Measurements from ENCODE around the gene CDHR3. TPM values are rescaled to one million over a fixed set of nuclear protein-coding genes. Genes with fewer than 3 reads are reported as not detected.

The CDHR3 gene
- polyA plus RNA-seq, 2 of the 4 experiments (the other 2 are of a cell fraction), result 4.0 to 4.5 TPM

GRCh38 chr7:105917659-105918058 lies 45.4 kb upstream of the CDHR3 start (continued):
- TF ChIP-seq ZFP36 (IDR thresholded peaks at IDR 0.05; ENCODE audit: borderline replicate concordance, partially characterized antibody) (no peak), CBX8 (IDR thresholded peaks at IDR 0.05) (no peak), RARB (CRISPR knock-in tag; IDR thresholded peaks at IDR 0.05) (no peak), JUNB (IDR thresholded peaks at IDR 0.05) (no peak)

- ChIA-PET CTCF (no interaction called here), POLR2A (no interaction called here)
- ATAC-seq, result no peak
- H3K4me1 ChIP-seq, result no peaks in the 10 kb centered on the region
- DNase-seq (ENCODE audit: low read depth in 1 of 2, low spot score in 1 of 2), result no peak
- no peak for FAIRE-seq
- 85% methylated on average over 4 of the region's 4 CpGs for WGBS (ENCODE audit: missing lambda C conversion rate)
- no peak overlapping the region for H3K27ac ChIP-seq
- H3K9me3 ChIP-seq, result no peaks in the 10 kb centered on the region
- H3K4me3 ChIP-seq, result no peak overlapping the region
- TF ChIP-seq, protein P1, sequence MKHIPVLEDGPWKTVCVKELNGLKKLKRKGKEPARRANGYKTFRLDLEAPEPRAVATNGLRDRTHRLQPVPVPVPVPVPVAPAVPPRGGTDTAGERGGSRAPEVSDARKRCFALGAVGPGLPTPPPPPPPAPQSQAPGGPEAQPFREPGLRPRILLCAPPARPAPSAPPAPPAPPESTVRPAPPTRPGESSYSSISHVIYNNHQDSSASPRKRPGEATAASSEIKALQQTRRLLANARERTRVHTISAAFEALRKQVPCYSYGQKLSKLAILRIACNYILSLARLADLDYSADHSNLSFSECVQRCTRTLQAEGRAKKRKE (CRISPR knock-in tag; IDR thresholded peaks at IDR 0.05; ENCODE audit: low read depth), result no peak
- TF ChIP-seq GATA3 (IDR thresholded peaks at IDR 0.05; ENCODE audit: borderline replicate concordance), result no peak
- TF ChIP-seq, protein P2, sequence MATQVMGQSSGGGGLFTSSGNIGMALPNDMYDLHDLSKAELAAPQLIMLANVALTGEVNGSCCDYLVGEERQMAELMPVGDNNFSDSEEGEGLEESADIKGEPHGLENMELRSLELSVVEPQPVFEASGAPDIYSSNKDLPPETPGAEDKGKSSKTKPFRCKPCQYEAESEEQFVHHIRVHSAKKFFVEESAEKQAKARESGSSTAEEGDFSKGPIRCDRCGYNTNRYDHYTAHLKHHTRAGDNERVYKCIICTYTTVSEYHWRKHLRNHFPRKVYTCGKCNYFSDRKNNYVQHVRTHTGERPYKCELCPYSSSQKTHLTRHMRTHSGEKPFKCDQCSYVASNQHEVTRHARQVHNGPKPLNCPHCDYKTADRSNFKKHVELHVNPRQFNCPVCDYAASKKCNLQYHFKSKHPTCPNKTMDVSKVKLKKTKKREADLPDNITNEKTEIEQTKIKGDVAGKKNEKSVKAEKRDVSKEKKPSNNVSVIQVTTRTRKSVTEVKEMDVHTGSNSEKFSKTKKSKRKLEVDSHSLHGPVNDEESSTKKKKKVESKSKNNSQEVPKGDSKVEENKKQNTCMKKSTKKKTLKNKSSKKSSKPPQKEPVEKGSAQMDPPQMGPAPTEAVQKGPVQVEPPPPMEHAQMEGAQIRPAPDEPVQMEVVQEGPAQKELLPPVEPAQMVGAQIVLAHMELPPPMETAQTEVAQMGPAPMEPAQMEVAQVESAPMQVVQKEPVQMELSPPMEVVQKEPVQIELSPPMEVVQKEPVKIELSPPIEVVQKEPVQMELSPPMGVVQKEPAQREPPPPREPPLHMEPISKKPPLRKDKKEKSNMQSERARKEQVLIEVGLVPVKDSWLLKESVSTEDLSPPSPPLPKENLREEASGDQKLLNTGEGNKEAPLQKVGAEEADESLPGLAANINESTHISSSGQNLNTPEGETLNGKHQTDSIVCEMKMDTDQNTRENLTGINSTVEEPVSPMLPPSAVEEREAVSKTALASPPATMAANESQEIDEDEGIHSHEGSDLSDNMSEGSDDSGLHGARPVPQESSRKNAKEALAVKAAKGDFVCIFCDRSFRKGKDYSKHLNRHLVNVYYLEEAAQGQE (IDR thresholded peaks at IDR 0.05), result no peak
- no peak for TF ChIP-seq JUNB (IDR thresholded peaks at IDR 0.05)
- TF ChIP-seq, protein P3, sequence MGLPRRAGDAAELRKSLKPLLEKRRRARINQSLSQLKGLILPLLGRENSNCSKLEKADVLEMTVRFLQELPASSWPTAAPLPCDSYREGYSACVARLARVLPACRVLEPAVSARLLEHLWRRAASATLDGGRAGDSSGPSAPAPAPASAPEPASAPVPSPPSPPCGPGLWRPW (IDR thresholded peaks at IDR 0.05), result no peak
- no peak for TF ChIP-seq RNF2 (IDR thresholded peaks at IDR 0.05; ENCODE audit: borderline replicate concordance, low read depth)
- no peak for TF ChIP-seq NR3C1 (IDR thresholded peaks at IDR 0.05)
- no peak for TF ChIP-seq BCL3 (IDR thresholded peaks at IDR 0.05)
- TF ChIP-seq POLR2AphosphoS2 (conservative IDR thresholded peaks at IDR 0.05; ENCODE audit: low read length), result no peak
- TF ChIP-seq, protein P4, sequence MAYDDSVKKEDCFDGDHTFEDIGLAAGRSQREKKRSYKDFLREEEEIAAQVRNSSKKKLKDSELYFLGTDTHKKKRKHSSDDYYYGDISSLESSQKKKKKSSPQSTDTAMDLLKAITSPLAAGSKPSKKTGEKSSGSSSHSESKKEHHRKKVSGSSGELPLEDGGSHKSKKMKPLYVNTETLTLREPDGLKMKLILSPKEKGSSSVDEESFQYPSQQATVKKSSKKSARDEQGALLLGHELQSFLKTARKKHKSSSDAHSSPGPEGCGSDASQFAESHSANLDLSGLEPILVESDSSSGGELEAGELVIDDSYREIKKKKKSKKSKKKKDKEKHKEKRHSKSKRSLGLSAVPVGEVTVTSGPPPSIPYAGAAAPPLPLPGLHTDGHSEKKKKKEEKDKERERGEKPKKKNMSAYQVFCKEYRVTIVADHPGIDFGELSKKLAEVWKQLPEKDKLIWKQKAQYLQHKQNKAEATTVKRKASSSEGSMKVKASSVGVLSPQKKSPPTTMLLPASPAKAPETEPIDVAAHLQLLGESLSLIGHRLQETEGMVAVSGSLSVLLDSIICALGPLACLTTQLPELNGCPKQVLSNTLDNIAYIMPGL (CRISPR knock-in tag; IDR thresholded peaks at IDR 0.05; ENCODE audit: borderline replicate concordance), result no peak
- no peak for TF ChIP-seq JUN (IDR thresholded peaks at IDR 0.05)
- TF ChIP-seq ZC3H11A (IDR thresholded peaks at IDR 0.05), result no peak
- no peak for TF ChIP-seq FOSL2 (IDR thresholded peaks at IDR 0.05)
- TF ChIP-seq FOSL2 (CRISPR knock-in tag; IDR thresholded peaks at IDR 0.05), result no peak
- no peak for TF ChIP-seq CBX8 (IDR thresholded peaks at IDR 0.05)
- TF ChIP-seq NPAS2 (CRISPR knock-in tag; IDR thresholded peaks at IDR 0.05; ENCODE audit: borderline replicate concordance), result no peak
- TF ChIP-seq E2F6 (IDR thresholded peaks at IDR 0.05; ENCODE audit: borderline replicate concordance, low read depth), result no peak
- TF ChIP-seq MAZ (IDR thresholded peaks at IDR 0.05; ENCODE audit: borderline replicate concordance, low read depth, low read length), result no peak
- TF ChIP-seq POLR2A (IDR thresholded peaks at IDR 0.05; ENCODE audit: low read length), result no peak
- H3K4me2 ChIP-seq, result no peak overlapping the region
Observed at GRCh38 chr7:105920766-105921165, 42.3 kb upstream of the CDHR3 start.
